HepG2 (cell line): Measurements from ENCODE around the gene ASAP2.

Experiments used
- CCDC6 ChIP-seq: sonication (generic); formaldehyde crosslinking; IDR thresholded peaks from 2 replicates; pipeline ENCODE4 v1.8.1; 2022; ENCODE audit warnings: mild to moderate bottlenecking, missing genetic modification reagents, moderate library complexity
- EP300 ChIP-seq, 3 experiments: sonication (generic) in 1 of 3; formaldehyde crosslinking in 1 of 3; IDR thresholded peaks; 2 replicates each; pipeline versions ENCODE4 v1.5.1 to v1.6.1; 2011 to 2020; ENCODE audit warnings: low read depth in 2 of 3, low read length in 2 of 3, borderline replicate concordance in 1 of 3, improper control_type of control experiment in 1 of 3, mild to moderate bottlenecking in 1 of 3, missing genetic modification reagents in 1 of 3, moderate library complexity in 1 of 3
- HNF4G ChIP-seq, 2 experiments: sonication (generic) in 1 of 2; formaldehyde crosslinking in 1 of 2; IDR thresholded peaks; 2 replicates each; pipeline versions ENCODE4 v1.4.0 to v1.6.1; 2011 to 2020; ENCODE audit warnings: borderline replicate concordance in 2 of 2, low read depth in 2 of 2, mild to moderate bottlenecking in 2 of 2, low read length in 1 of 2, missing genetic modification reagents in 1 of 2, moderate library complexity in 1 of 2
- KDM6A ChIP-seq: IDR thresholded peaks from 2 replicates; pipeline ENCODE4 v1.6.1; 2016; ENCODE audit warnings: low read depth
- KLF16 ChIP-seq, 2 experiments: sonication (generic) in 1 of 2; formaldehyde crosslinking in 1 of 2; IDR thresholded peaks; 2 replicates each; pipeline versions ENCODE4 v1.6.1 to v1.8.0; 2016 to 2023; ENCODE audit warnings: missing genetic modification reagents in 2 of 2, missing compliant biosample characterization in 1 of 2
- MEIS2 ChIP-seq: sonication (generic); formaldehyde crosslinking; IDR thresholded peaks from 2 replicates; pipeline ENCODE4 v1.9.0; 2021; ENCODE audit warnings: mild to moderate bottlenecking, missing genetic modification reagents
- POLR2A ChIP-seq, 2 experiments: IDR thresholded peaks; 2 replicates each; pipeline ENCODE4 v1.6.1; 2011; ENCODE audit warnings: low read depth in 2 of 2, low read length in 2 of 2, mild to moderate bottlenecking in 1 of 2, moderate library complexity in 1 of 2; ENCODE audit not compliant: insufficient read depth in 1 of 2
- RARG ChIP-seq: sonication (generic); formaldehyde crosslinking; IDR thresholded peaks from 2 replicates; pipeline ENCODE4 v1.4.0; 2020; ENCODE audit warnings: low read depth, mild to moderate bottlenecking, missing genetic modification reagents
- ZNF441 ChIP-seq: sonication (generic); formaldehyde crosslinking; IDR thresholded peaks from 2 replicates; pipeline ENCODE4 v1.7.0; 2021; ENCODE audit warnings: missing genetic modification reagents, borderline replicate concordance
- ZNF598 ChIP-seq: sonication (generic); formaldehyde crosslinking; IDR thresholded peaks from 2 replicates; pipeline ENCODE4 v1.5.1; 2020; ENCODE audit warnings: mild to moderate bottlenecking, missing genetic modification reagents, borderline replicate concordance
- ZSCAN12 ChIP-seq: sonication (generic); formaldehyde crosslinking; IDR thresholded peaks from 2 replicates; pipeline ENCODE4 v1.9.0; 2021; ENCODE audit warnings: mild to moderate bottlenecking, missing genetic modification reagents
- TF ChIP-seq, protein P1 (sequence below): IDR thresholded peaks from 2 replicates; pipeline ENCODE4 v1.6.1; 2016; ENCODE audit warnings: low read depth, missing genetic modification reagents, missing compliant biosample characterization
- TF ChIP-seq, protein P2 (sequence below): sonication (generic); formaldehyde crosslinking; IDR thresholded peaks from 2 replicates; pipeline ENCODE4 v1.5.0; 2020; ENCODE audit warnings: mild to moderate bottlenecking, missing genetic modification reagents, moderate library complexity

DNA sequence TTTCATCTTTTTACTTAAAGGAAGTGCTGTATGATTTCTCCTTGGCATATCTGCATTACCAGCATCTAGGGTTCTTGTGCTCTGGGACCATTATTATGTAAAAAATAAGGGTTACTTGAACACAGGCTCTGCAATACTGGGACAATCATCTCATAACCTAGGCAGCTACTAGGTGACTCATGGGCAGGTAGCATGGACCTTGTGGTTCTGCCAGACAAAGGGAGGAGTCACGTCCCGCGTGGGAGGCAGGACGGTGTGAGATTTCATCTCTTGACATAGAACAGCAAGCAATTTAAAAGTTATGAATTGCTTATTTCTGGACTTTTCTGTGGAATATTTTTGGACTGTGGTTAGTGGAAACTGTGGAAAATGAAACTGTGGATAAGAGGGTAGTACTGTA is 34.1 kb downstream of the ASAP2 start:
- TF ChIP-seq, protein P1, sequence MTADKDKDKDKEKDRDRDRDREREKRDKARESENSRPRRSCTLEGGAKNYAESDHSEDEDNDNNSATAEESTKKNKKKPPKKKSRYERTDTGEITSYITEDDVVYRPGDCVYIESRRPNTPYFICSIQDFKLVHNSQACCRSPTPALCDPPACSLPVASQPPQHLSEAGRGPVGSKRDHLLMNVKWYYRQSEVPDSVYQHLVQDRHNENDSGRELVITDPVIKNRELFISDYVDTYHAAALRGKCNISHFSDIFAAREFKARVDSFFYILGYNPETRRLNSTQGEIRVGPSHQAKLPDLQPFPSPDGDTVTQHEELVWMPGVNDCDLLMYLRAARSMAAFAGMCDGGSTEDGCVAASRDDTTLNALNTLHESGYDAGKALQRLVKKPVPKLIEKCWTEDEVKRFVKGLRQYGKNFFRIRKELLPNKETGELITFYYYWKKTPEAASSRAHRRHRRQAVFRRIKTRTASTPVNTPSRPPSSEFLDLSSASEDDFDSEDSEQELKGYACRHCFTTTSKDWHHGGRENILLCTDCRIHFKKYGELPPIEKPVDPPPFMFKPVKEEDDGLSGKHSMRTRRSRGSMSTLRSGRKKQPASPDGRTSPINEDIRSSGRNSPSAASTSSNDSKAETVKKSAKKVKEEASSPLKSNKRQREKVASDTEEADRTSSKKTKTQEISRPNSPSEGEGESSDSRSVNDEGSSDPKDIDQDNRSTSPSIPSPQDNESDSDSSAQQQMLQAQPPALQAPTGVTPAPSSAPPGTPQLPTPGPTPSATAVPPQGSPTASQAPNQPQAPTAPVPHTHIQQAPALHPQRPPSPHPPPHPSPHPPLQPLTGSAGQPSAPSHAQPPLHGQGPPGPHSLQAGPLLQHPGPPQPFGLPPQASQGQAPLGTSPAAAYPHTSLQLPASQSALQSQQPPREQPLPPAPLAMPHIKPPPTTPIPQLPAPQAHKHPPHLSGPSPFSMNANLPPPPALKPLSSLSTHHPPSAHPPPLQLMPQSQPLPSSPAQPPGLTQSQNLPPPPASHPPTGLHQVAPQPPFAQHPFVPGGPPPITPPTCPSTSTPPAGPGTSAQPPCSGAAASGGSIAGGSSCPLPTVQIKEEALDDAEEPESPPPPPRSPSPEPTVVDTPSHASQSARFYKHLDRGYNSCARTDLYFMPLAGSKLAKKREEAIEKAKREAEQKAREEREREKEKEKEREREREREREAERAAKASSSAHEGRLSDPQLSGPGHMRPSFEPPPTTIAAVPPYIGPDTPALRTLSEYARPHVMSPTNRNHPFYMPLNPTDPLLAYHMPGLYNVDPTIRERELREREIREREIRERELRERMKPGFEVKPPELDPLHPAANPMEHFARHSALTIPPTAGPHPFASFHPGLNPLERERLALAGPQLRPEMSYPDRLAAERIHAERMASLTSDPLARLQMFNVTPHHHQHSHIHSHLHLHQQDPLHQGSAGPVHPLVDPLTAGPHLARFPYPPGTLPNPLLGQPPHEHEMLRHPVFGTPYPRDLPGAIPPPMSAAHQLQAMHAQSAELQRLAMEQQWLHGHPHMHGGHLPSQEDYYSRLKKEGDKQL (CRISPR knock-in tag), result no peak
- TF ChIP-seq CCDC6 (no peak), ZSCAN12 (CRISPR knock-in tag) (no peak), MEIS2 (CRISPR knock-in tag) (no peak), EP300 (IDR thresholded peaks at IDR 0.05; ENCODE audit: low read depth in 2 of 2, low read length in 2 of 2) (no peak), EP300 (CRISPR knock-in tag; IDR thresholded peaks at IDR 0.05; ENCODE audit: borderline replicate concordance) (no peak), KDM6A (no peak), HNF4G (IDR thresholded peaks at IDR 0.05; ENCODE audit: borderline replicate concordance, low read depth, low read length) (no peak), HNF4G (CRISPR knock-in tag; IDR thresholded peaks at IDR 0.05; ENCODE audit: borderline replicate concordance, low read depth) (no peak), ZNF598 (CRISPR knock-in tag) (no peak), ZNF441 (CRISPR knock-in tag) (no peak), KLF16 (CRISPR knock-in tag; IDR thresholded peaks at IDR 0.05) (no peak), RARG (CRISPR knock-in tag) (no peak), POLR2A (IDR thresholded peaks at IDR 0.05; ENCODE audit: insufficient read depth in 1 of 2, low read depth in 2 of 2, low read length in 2 of 2) (no peak)
- TF ChIP-seq, protein P2, sequence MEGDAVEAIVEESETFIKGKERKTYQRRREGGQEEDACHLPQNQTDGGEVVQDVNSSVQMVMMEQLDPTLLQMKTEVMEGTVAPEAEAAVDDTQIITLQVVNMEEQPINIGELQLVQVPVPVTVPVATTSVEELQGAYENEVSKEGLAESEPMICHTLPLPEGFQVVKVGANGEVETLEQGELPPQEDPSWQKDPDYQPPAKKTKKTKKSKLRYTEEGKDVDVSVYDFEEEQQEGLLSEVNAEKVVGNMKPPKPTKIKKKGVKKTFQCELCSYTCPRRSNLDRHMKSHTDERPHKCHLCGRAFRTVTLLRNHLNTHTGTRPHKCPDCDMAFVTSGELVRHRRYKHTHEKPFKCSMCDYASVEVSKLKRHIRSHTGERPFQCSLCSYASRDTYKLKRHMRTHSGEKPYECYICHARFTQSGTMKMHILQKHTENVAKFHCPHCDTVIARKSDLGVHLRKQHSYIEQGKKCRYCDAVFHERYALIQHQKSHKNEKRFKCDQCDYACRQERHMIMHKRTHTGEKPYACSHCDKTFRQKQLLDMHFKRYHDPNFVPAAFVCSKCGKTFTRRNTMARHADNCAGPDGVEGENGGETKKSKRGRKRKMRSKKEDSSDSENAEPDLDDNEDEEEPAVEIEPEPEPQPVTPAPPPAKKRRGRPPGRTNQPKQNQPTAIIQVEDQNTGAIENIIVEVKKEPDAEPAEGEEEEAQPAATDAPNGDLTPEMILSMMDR, result no peak
